ENCODE data around the gene GEMIN8. TPM values are rescaled to one million over a fixed set of nuclear protein-coding genes. Genes with fewer than 3 reads are reported as not detected.

GEMIN8 gene
- total RNA-seq, 1 donor = 17.0 TPM

DNA sequence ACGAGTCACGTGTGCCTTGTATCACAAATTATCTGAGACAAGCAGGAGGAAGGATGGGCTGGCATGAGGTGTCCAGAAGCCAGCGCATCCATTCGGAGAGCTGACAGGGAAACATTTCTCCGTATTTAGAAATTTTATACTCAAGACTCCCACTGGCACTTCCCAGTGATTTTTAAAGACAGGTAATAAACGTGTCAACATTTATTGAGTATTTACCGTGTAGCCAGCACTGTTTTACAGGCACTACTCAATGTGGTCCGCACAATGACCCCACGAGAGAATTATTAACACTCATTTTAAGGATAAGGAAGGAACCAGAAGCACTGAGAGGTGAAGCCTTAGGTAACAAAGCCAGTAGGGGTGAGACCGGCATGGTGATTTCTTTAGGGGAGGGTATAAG is 23.2 kb downstream of the GEMIN8 start:
- TF ChIP-seq, protein P1, sequence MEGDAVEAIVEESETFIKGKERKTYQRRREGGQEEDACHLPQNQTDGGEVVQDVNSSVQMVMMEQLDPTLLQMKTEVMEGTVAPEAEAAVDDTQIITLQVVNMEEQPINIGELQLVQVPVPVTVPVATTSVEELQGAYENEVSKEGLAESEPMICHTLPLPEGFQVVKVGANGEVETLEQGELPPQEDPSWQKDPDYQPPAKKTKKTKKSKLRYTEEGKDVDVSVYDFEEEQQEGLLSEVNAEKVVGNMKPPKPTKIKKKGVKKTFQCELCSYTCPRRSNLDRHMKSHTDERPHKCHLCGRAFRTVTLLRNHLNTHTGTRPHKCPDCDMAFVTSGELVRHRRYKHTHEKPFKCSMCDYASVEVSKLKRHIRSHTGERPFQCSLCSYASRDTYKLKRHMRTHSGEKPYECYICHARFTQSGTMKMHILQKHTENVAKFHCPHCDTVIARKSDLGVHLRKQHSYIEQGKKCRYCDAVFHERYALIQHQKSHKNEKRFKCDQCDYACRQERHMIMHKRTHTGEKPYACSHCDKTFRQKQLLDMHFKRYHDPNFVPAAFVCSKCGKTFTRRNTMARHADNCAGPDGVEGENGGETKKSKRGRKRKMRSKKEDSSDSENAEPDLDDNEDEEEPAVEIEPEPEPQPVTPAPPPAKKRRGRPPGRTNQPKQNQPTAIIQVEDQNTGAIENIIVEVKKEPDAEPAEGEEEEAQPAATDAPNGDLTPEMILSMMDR (IDR thresholded peaks at IDR 0.05; ENCODE audit: extremely low read depth, low read depth, low read length) = no peak
- Histone ChIP-seq H3K4me2 (ENCODE audit: insufficient read depth, low read length) (no peak overlapping the region), H3K79me2 (ENCODE audit: insufficient read depth, low read length) (no peaks in the 10 kb centered on the region), H3K4me3 (ENCODE audit: insufficient read depth, low read length) (no peak overlapping the region), H3K4me1 (ENCODE audit: insufficient read depth, low read length) (no peaks in the 10 kb centered on the region), H4K20me1 (ENCODE audit: insufficient read depth, low read length) (no peaks in the 10 kb centered on the region), H3K27ac (ENCODE audit: low read depth, low read length) (no peak overlapping the region), H3K9me3 (ENCODE audit: low read depth, low read length) (no peaks in the 10 kb centered on the region), H3K27me3 (ENCODE audit: insufficient read depth, low read length) (no peaks in the 10 kb centered on the region), H2AFZ (ENCODE audit: low read length) (no peak overlapping the region), H3K36me3 (ENCODE audit: insufficient read depth, low read length) (peaks cover 7% of the 10 kb centered on the region)
- no peak for DNase-seq (ENCODE audit: insufficient read length, low spot score, missing footprints)

DNA sequence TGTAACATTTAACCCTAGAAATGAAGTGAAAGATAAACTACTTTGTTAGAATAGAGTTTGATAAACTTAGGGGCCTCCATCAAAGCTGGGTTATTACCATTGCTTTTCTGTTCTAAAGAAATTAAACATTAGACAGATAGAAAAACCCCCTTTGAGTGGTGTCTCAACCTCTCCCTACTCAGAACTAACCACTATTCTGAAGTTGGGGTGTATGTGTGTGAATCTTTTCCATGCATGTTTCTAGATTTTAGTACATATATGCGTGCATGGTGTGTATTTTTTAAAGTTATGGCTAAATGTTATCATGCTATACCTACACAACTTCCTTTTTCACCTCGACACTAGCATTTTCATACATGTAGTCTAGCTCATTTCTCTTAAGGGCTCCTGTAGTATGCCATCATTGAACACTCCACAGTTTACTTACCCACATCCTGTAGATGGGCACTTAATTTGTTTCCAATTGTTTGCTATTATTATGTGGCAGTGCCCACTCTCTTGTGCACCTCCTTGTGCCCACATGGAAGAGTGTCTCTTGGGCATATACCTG is 25.7 kb downstream of the GEMIN8 start:
- no peak overlapping the region for H3K4me2 ChIP-seq (ENCODE audit: insufficient read depth, low read length)
- DNase-seq (ENCODE audit: insufficient read length, low spot score, missing footprints) = no peak
- no peaks in the 10 kb centered on the region for H3K27me3 ChIP-seq (ENCODE audit: insufficient read depth, low read length)
- H3K4me1 ChIP-seq (ENCODE audit: insufficient read depth, low read length) = no peaks in the 10 kb centered on the region
- H3K79me2 ChIP-seq (ENCODE audit: insufficient read depth, low read length) = no peaks in the 10 kb centered on the region
- H3K4me3 ChIP-seq (ENCODE audit: insufficient read depth, low read length) = no peak overlapping the region
- H3K27ac ChIP-seq (ENCODE audit: low read depth, low read length) = no peak overlapping the region
- TF ChIP-seq, protein P1 (IDR thresholded peaks at IDR 0.05; ENCODE audit: extremely low read depth, low read depth, low read length) = no peak
- peaks cover 7% of the 10 kb centered on the region for H3K36me3 ChIP-seq (ENCODE audit: insufficient read depth, low read length)
- no peak overlapping the region for H2AFZ ChIP-seq (ENCODE audit: low read length)
- H3K9me3 ChIP-seq (ENCODE audit: low read depth, low read length) = no peaks in the 10 kb centered on the region
- no peaks in the 10 kb centered on the region for H4K20me1 ChIP-seq (ENCODE audit: insufficient read depth, low read length)

DNA sequence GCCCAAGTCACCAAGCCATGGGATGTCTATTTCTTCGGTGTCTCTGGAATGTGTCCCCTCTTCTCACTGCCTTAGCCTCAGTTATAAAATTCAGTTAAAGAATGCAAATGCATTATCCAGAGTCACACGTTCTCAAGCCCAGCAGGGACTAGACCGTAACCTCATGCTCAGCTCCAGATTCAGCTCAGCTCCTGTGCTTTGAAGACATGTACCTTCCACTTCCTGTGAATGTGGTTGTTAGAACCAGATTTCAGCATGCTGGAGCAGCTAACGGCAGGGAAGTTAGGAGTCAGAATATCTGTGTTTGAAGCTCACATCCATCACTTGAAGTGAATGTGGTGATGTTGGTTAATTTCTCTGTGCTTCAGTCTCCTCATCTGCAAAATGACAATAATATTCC is 26.7 kb downstream of the GEMIN8 start:
- H3K36me3 ChIP-seq (ENCODE audit: insufficient read depth, low read length) = no peaks in the 10 kb centered on the region
- no peaks in the 10 kb centered on the region for H4K20me1 ChIP-seq (ENCODE audit: insufficient read depth, low read length)
- H3K4me2 ChIP-seq (ENCODE audit: insufficient read depth, low read length) = no peak overlapping the region
- no peaks in the 10 kb centered on the region for H3K9me3 ChIP-seq (ENCODE audit: low read depth, low read length)
- DNase-seq (ENCODE audit: insufficient read length, low spot score, missing footprints) = no peak
- H2AFZ ChIP-seq (ENCODE audit: low read length) = no peak overlapping the region
- no peaks in the 10 kb centered on the region for H3K27me3 ChIP-seq (ENCODE audit: insufficient read depth, low read length)
- no peak overlapping the region for H3K27ac ChIP-seq (ENCODE audit: low read depth, low read length)
- no peaks in the 10 kb centered on the region for H3K4me1 ChIP-seq (ENCODE audit: insufficient read depth, low read length)
- H3K79me2 ChIP-seq (ENCODE audit: insufficient read depth, low read length) = no peaks in the 10 kb centered on the region
- TF ChIP-seq, protein P1 (IDR thresholded peaks at IDR 0.05; ENCODE audit: extremely low read depth, low read depth, low read length) = no peak
- no peak overlapping the region for H3K4me3 ChIP-seq (ENCODE audit: insufficient read depth, low read length)

DNA sequence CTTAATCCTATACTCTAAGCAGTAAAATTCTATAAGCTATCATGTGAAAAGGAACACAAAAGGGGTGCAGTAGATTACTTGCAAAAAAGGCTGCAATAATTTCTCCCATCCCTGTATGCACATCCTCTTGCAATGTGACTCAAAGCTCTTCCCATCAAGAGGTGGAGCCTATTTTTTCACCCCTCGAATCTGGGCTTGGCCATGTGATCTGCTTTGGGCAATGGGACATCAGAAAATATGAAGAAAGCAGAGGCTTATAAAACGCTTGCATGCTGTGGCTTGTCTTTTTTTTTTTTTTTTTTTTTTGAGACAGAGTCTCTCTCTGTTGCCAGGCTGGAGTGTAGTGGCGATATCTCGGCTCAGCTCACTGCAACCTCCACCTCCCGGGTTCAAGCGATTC is 33.0 kb downstream of the GEMIN8 start:
- H3K4me1 ChIP-seq (ENCODE audit: insufficient read depth, low read length) = no peaks in the 10 kb centered on the region
- no peak overlapping the region for H3K4me3 ChIP-seq (ENCODE audit: insufficient read depth, low read length)
- H3K27me3 ChIP-seq (ENCODE audit: insufficient read depth, low read length) = peaks cover 3% of the 10 kb centered on the region
- no peaks in the 10 kb centered on the region for H3K36me3 ChIP-seq (ENCODE audit: insufficient read depth, low read length)
- DNase-seq (ENCODE audit: insufficient read length, low spot score, missing footprints) = no peak
- no peak overlapping the region for H2AFZ ChIP-seq (ENCODE audit: low read length)
- H3K4me2 ChIP-seq (ENCODE audit: insufficient read depth, low read length) = no peak overlapping the region
- no peaks in the 10 kb centered on the region for H4K20me1 ChIP-seq (ENCODE audit: insufficient read depth, low read length)
- no peak overlapping the region for H3K27ac ChIP-seq (ENCODE audit: low read depth, low read length)
- TF ChIP-seq, protein P1 (IDR thresholded peaks at IDR 0.05; ENCODE audit: extremely low read depth, low read depth, low read length) = no peak
- H3K79me2 ChIP-seq (ENCODE audit: insufficient read depth, low read length) = no peaks in the 10 kb centered on the region
- H3K9me3 ChIP-seq (ENCODE audit: low read depth, low read length) = no peaks in the 10 kb centered on the region
